Activated CD4-positive, alpha-beta T cell treated with anti-CD3 and anti-CD28 coated beads, Interleukin-2, amount 10 ng/mL, durations not matched to agents 24 days and 14 days (primary cell): ENCODE results near the gene ANKRD44. TPM values are rescaled to one million over a fixed set of nuclear protein-coding genes. Genes with fewer than 3 reads are reported as not detected.
"Not testable (repeated sequence)": the region's sequence is repeated elsewhere in the genome, so short reads cannot be mapped to it uniquely, and the experiment has no call there.

Source experiments
- DNase-seq: peaks from one replicate; pipeline ENCODE4 v3.0.0; 2022
- H3K27ac Mint-ChIP-seq: one replicate; pipeline ENCODE4 v1.8.0; 2022; ENCODE audit warnings: mild to moderate bottlenecking, mixed read lengths
- H3K27me3 Mint-ChIP-seq: one replicate; pipeline ENCODE4 v1.8.0; 2022; ENCODE audit warnings: mixed read lengths
- H3K36me3 Mint-ChIP-seq: one replicate; pipeline ENCODE4 v1.8.0; 2022; ENCODE audit warnings: low read depth, mild to moderate bottlenecking, mixed read lengths
- H3K4me1 Mint-ChIP-seq: one replicate; pipeline ENCODE4 v1.8.0; 2021; ENCODE audit warnings: mixed read lengths
- H3K4me3 Mint-ChIP-seq: one replicate; pipeline ENCODE4 v1.8.0; 2022; ENCODE audit warnings: mild to moderate bottlenecking, moderate library complexity, mixed read lengths
- H3K9me3 Mint-ChIP-seq: one replicate; pipeline ENCODE4 v1.8.0; 2021; ENCODE audit warnings: mixed read lengths
- intact Hi-C: fragments of 100-400 bp; cut with micrococcal nuclease; formaldehyde crosslinking; loops from one replicate; pipeline ENCODE4 v1.15.1; 2023
- total RNA-seq: library from RNA; stranded (reverse); gene quantifications from 2 replicates; pipeline ENCODE4 v1.2.3, GENCODE V29; 2022

ANKRD44 gene
- total RNA-seq, 1 donor from 2014 or later = 147 TPM

- H3K4me1 Mint-ChIP-seq = peaks cover 35% of the 10 kb centered on the region
- no peak overlapping the region for H3K4me3 Mint-ChIP-seq
- no peak overlapping the region for H3K27ac Mint-ChIP-seq
- intact Hi-C loops = no loop called here
- H3K9me3 Mint-ChIP-seq = peaks cover 8% of the 10 kb centered on the region
- peaks cover 70% of the 10 kb centered on the region for H3K36me3 Mint-ChIP-seq
- DNase-seq = no peak
- H3K27me3 Mint-ChIP-seq = no peaks in the 10 kb centered on the region
Measured at GRCh38 chr2:197069958-197070357, 240.6 kb downstream of the ANKRD44 start.

- H3K27ac Mint-ChIP-seq, intact Hi-C loops, H3K4me3 Mint-ChIP-seq, H3K27me3 Mint-ChIP-seq, H3K9me3 Mint-ChIP-seq: not testable (repeated sequence)
- peaks cover 75% of the 10 kb centered on the region for H3K36me3 Mint-ChIP-seq
- H3K4me1 Mint-ChIP-seq = peaks cover 31% of the 10 kb centered on the region
- peak; percentile 87 for DNase-seq
Measured at GRCh38 chr2:197062574-197062973, 248.0 kb downstream of the ANKRD44 start.

- DNase-seq = no peak
- Mint-ChIP-seq H3K36me3 (peaks cover 79% of the 10 kb centered on the region), H3K4me3 (no peak overlapping the region), H3K27ac (peak overlapping the region; percentile 25), H3K9me3 (peaks cover 12% of the 10 kb centered on the region), H3K4me1 (peaks cover 25% of the 10 kb centered on the region), H3K27me3 (no peaks in the 10 kb centered on the region)
- intact Hi-C loops = no loop called here
Measured at GRCh38 chr2:197059477-197059876, 251.1 kb downstream of the ANKRD44 start.

- intact Hi-C loops = no loop called here
- H3K27me3 Mint-ChIP-seq = no peaks in the 10 kb centered on the region
- peaks cover 23% of the 10 kb centered on the region for H3K4me1 Mint-ChIP-seq
- H3K9me3 Mint-ChIP-seq = peaks cover 13% of the 10 kb centered on the region
- no peak overlapping the region for H3K4me3 Mint-ChIP-seq
- no peak for DNase-seq
- peaks cover 82% of the 10 kb centered on the region for H3K36me3 Mint-ChIP-seq
- no peak overlapping the region for H3K27ac Mint-ChIP-seq
Measured at GRCh38 chr2:197058777-197059300, 251.7 kb downstream of the ANKRD44 start.

GRCh38 chr2:197057959-197058358 lies 252.6 kb downstream of the ANKRD44 start:
- H3K36me3 Mint-ChIP-seq = peaks cover 81% of the 10 kb centered on the region
- no peaks in the 10 kb centered on the region for H3K27me3 Mint-ChIP-seq
- peaks cover 16% of the 10 kb centered on the region for H3K4me1 Mint-ChIP-seq
- H3K9me3 Mint-ChIP-seq = peaks cover 13% of the 10 kb centered on the region
- intact Hi-C loops = no loop called here
- no peak for DNase-seq
- H3K27ac Mint-ChIP-seq = no peak overlapping the region
- no peak overlapping the region for H3K4me3 Mint-ChIP-seq

GRCh38 chr2:197055045-197055444 lies 255.5 kb downstream of the ANKRD44 start:
- no peak overlapping the region for H3K4me3 Mint-ChIP-seq
- peaks cover 13% of the 10 kb centered on the region for H3K9me3 Mint-ChIP-seq
- no peaks in the 10 kb centered on the region for H3K27me3 Mint-ChIP-seq
- intact Hi-C loops = no loop called here
- peaks cover 84% of the 10 kb centered on the region for H3K36me3 Mint-ChIP-seq
- H3K4me1 Mint-ChIP-seq = peaks cover 6% of the 10 kb centered on the region
- no peak for DNase-seq
- no peak overlapping the region for H3K27ac Mint-ChIP-seq

- intact Hi-C loops = no loop called here
- Mint-ChIP-seq H3K36me3 (peaks cover 84% of the 10 kb centered on the region), H3K4me3 (no peak overlapping the region), H3K27me3 (no peaks in the 10 kb centered on the region), H3K9me3 (peaks cover 13% of the 10 kb centered on the region), H3K27ac (no peak overlapping the region), H3K4me1 (peaks cover 6% of the 10 kb centered on the region)
- no peak for DNase-seq
Measured at GRCh38 chr2:197054437-197054836, 256.1 kb downstream of the ANKRD44 start.

- Mint-ChIP-seq H3K36me3 (peaks cover 81% of the 10 kb centered on the region), H3K4me3 (no peak overlapping the region), H3K27me3 (no peaks in the 10 kb centered on the region), H3K4me1 (peaks cover 6% of the 10 kb centered on the region), H3K9me3 (peaks cover 13% of the 10 kb centered on the region), H3K27ac (no peak overlapping the region)
- DNase-seq = no peak
- intact Hi-C loops = no loop called here
Measured at GRCh38 chr2:197052356-197052755, 258.2 kb downstream of the ANKRD44 start.

GRCh38 chr2:197045115-197045514 lies 265.5 kb downstream of the ANKRD44 start:
- Mint-ChIP-seq H3K36me3 (peaks cover 53% of the 10 kb centered on the region), H3K4me1 (peaks cover 11% of the 10 kb centered on the region), H3K27ac (peak overlapping the region; percentile 9), H3K9me3 (no peaks in the 10 kb centered on the region), H3K27me3 (no peaks in the 10 kb centered on the region), H3K4me3 (no peak overlapping the region)
- no peak for DNase-seq
- intact Hi-C loops = no loop called here

GRCh38 chr2:197042739-197043196 lies 267.8 kb downstream of the ANKRD44 start:
- Mint-ChIP-seq H3K4me1 (peaks cover 14% of the 10 kb centered on the region), H3K9me3 (no peaks in the 10 kb centered on the region), H3K27ac (peak overlapping the region; percentile 45), H3K4me3 (no peak overlapping the region), H3K27me3 (no peaks in the 10 kb centered on the region), H3K36me3 (peaks cover 47% of the 10 kb centered on the region)
- no peak for DNase-seq
- intact Hi-C loops = no loop called here

- peak overlapping the region; percentile 4 for H3K27ac Mint-ChIP-seq
Measured at GRCh38 chr2:197037863-197038398, 272.6 kb downstream of the ANKRD44 start.

GRCh38 chr2:197035002-197035401 lies 275.6 kb downstream of the ANKRD44 start:
- H3K36me3 Mint-ChIP-seq = peaks cover 72% of the 10 kb centered on the region
- H3K4me1 Mint-ChIP-seq = peaks cover 22% of the 10 kb centered on the region
- H3K27me3 Mint-ChIP-seq = no peaks in the 10 kb centered on the region
- H3K4me3 Mint-ChIP-seq = no peak overlapping the region
- DNase-seq = no peak
- H3K9me3 Mint-ChIP-seq = peaks cover 9% of the 10 kb centered on the region
- H3K27ac Mint-ChIP-seq = peak overlapping the region; percentile 36
- intact Hi-C loops = no loop called here

More at GRCh38 chr2:197037863-197038398, 272.6 kb downstream of the ANKRD44 start:
- Mint-ChIP-seq H3K27me3 (no peaks in the 10 kb centered on the region), H3K36me3 (peaks cover 73% of the 10 kb centered on the region), H3K9me3 (peaks cover 1% of the 10 kb centered on the region), H3K4me3 (no peak overlapping the region), H3K4me1 (peaks cover 18% of the 10 kb centered on the region)
- DNase-seq = no peak
- intact Hi-C loops = no loop called here

GRCh38 chr2:197034292-197034691 lies 276.3 kb downstream of the ANKRD44 start:
- Mint-ChIP-seq H3K9me3 (peaks cover 9% of the 10 kb centered on the region), H3K4me3 (no peak overlapping the region), H3K36me3 (peaks cover 75% of the 10 kb centered on the region), H3K27ac (no peak overlapping the region), H3K27me3 (no peaks in the 10 kb centered on the region), H3K4me1 (peaks cover 22% of the 10 kb centered on the region)
- intact Hi-C loops = no loop called here
- no peak for DNase-seq

- H3K27ac Mint-ChIP-seq = peak overlapping the region; percentile 15
- no peaks in the 10 kb centered on the region for H3K27me3 Mint-ChIP-seq
- H3K4me1 Mint-ChIP-seq = peaks cover 25% of the 10 kb centered on the region
- no peak for DNase-seq
- peaks cover 77% of the 10 kb centered on the region for H3K36me3 Mint-ChIP-seq
- intact Hi-C loops = no loop called here
- H3K4me3 Mint-ChIP-seq = no peak overlapping the region
- peaks cover 9% of the 10 kb centered on the region for H3K9me3 Mint-ChIP-seq
Measured at GRCh38 chr2:197033222-197033621, 277.4 kb downstream of the ANKRD44 start.

GRCh38 chr2:197031803-197032202 lies 278.8 kb downstream of the ANKRD44 start:
- intact Hi-C loops = no loop called here
- DNase-seq = no peak
- Mint-ChIP-seq H3K36me3 (peaks cover 77% of the 10 kb centered on the region), H3K27ac (no peak overlapping the region), H3K4me1 (peaks cover 24% of the 10 kb centered on the region), H3K27me3 (no peaks in the 10 kb centered on the region), H3K9me3 (peaks cover 9% of the 10 kb centered on the region), H3K4me3 (no peak overlapping the region)
